Activated T-cell treated with anti-CD3 and anti-CD28 coated beads for 48 hours (primary cell): ENCODE results near the gene GRAP2.

ENCODE experiments used
- DNase-seq: peaks from one replicate; pipeline ENCODE4 v3.0.0-alpha.2; 2020; ENCODE audit warnings: low read depth

GRAP2 gene

DNA sequence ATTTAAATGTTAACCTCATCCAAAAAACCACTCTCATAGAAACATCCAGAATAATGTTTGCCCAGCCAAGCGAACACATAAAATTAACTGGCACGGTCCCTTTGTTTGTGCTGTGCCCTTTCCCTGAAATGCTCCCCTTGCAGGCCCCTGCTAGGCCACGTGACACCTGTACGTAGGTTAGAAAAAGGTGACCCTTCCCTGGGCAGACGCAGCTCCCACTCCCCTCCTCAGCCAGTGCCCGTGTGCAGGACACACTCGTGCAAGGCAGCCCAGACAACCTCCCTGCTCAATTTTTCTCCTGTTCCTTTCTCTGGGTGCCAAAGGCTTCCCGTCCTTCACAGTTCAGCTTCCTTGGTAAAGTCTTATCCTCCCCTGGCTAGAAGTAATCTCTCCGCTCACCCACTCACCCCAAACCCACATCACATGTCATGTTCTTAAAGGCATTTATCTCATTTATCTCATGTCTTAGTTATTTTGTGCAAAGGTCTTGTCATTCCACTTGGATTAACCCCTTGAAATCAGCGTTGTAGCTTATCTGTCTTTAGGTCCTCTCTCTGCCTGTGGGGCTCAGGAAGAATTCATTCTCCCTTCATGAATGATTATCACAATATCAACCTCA is 114.6 kb downstream of the GRAP2 start:
- DNase-seq = no peak

DNA sequence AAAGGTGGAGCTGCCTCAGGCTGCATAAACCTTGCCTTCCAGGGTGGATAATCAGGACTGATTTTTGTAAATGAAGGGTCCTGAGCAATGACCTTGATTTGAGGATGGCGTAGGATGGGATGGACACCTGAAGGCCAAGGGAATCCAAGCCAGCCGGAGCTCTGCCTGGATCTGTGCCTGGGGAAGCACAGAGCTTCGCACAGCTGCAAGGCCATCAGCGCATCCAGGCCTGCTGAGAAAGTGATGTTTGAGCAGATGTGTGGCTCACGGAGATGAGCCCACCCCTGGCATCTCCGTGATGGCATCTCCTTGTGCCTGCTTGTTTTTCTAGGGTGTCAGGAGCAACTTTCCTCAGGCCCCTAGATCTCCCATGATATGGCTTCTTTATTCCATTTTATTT is 117.2 kb downstream of the GRAP2 start:
- DNase-seq = no peak

DNA sequence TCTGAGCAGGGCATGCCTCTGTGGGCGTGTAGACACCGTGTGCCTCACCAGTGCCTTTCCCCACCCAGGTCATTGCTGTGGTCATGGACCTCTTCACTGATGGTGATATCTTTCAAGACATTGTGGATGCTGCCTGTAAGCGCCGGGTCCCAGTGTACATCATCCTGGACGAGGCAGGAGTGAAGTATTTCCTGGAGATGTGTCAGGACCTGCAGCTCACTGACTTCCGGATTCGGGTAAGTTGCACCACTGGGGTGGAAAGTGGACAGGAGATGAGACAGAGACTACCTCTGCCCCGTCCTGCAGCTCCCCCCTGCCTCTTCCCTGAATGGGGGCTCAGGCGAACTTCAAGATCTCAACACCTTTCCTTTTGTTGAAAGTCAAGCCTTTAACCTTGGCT is 118.2 kb downstream of the GRAP2 start:
- no peak for DNase-seq

DNA sequence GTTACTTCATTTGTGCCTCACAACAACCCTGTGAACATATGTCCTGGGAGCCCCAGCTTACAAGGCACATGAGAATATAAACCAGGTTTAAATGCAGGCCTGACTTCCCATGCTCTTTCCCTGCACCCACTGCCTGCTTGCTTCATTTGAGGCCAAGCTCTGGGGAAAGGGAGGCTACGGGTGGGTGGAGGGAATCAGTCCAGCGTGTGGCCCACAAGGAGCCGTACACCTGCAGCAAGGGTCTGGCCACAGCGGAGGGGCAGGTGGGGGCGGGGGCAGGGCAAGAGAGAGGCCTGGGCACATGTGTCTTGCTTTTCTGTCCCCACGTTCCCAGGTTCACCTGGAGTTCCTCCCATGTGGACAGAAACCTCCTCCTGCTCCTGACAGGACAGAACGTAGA is 120.1 kb downstream of the GRAP2 start:
- DNase-seq = no peak

DNA sequence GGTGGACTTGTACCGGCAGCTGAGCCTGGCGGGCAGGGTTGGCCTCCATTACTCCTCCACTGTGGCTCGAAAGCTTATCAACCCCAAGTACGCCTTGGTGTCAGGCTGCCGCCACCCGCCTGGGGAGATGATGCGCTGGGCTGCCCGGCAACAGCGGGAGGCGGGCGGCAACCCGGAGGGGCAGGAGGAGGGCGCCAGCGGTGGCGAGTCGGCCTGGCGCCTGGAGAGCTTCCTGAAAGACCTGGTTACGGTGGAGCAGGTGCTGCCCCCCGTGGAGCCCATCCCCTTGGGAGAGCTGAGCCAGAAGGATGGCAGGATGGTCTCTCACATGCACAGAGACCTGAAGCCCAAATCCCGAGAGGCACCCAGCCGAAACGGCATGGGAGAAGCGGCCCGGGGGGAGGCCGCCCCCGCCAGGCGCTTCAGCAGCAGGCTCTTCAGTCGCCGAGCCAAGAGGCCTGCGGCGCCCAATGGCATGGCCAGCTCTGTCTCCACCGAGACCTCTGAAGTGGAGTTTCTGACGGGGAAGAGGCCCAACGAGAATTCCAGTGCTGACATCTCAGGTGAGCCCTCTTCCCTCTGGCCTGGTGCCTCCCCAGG is 120.6 kb downstream of the GRAP2 start:
- DNase-seq = no peak

DNA sequence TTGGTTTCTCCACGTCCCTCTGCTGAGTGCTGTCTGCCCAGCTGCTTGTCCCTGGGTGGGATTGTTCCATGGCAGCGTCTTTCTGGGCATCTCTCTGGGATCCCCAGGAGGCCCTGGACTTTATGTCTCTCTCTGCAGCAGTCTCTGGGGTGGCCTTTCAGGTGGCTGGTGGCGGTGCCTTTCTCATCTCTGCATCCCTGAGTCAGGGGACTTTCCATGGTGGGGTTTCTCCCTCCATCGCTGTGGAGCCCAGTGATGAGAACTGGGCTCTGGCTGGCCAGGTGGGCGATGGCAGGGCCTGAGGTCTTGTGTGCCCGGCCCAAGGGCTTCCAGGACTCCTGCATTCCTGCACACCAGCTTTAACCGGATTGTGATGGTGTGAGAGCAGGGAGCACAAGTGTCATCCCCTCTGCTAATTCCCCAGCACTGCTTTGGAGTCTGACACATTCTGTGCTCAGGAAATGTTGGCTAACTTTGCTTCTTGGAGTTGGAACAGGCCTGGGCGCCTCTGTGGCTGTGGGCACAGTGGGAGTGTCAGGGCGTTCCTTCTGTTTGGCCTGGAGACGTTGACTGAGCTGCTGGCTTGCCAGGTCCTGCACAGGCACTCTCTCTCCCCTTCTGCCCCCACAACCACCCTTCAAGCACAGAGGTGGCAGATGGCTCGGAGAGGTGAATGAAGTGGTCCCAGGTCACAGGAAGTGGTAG is 121.8 kb downstream of the GRAP2 start:
- no peak for DNase-seq
